ENCODE data around the gene CRACR2A.

CRACR2A gene

GRCh38 chr12:3662521-3662921, 90.4 kb downstream of the CRACR2A start:
- in situ Hi-C loops (cut with MboI; ENCODE audit: low pct_unique_long_range_greater_than_20kb, low sequenced_read_pairs, unreplicated experiment), result no loop called here
- TF ChIP-seq CTCF (IDR thresholded peaks at IDR 0.05; ENCODE audit: extremely low read depth, insufficient read depth, missing control alignments), result no peak

GRCh38 chr12:3661028-3661427, 91.9 kb downstream of the CRACR2A start:
- no peak for DNase-seq (ENCODE audit: low spot score)
- in situ Hi-C loops (cut with MboI; ENCODE audit: low pct_unique_long_range_greater_than_20kb, low sequenced_read_pairs, unreplicated experiment), result no loop called here
- TF ChIP-seq CTCF (IDR thresholded peaks at IDR 0.05; ENCODE audit: extremely low read depth, insufficient read depth, missing control alignments), result no peak

More at GRCh38 chr12:3662521-3662921, 90.4 kb downstream of the CRACR2A start:
- DNase-seq (ENCODE audit: low spot score), result no peak

GRCh38 chr12:3658327-3659163, 94.4 kb downstream of the CRACR2A start:
- peak; percentile 59 for TF ChIP-seq CTCF (IDR thresholded peaks at IDR 0.05; ENCODE audit: extremely low read depth, insufficient read depth, missing control alignments)
- in situ Hi-C loops (cut with MboI; ENCODE audit: low pct_unique_long_range_greater_than_20kb, low sequenced_read_pairs, unreplicated experiment), result no loop called here
- peak; percentile 60 for DNase-seq (ENCODE audit: low spot score)

- no peak for DNase-seq (ENCODE audit: low spot score)
- no peak for TF ChIP-seq CTCF (IDR thresholded peaks at IDR 0.05; ENCODE audit: extremely low read depth, insufficient read depth, missing control alignments)
- in situ Hi-C loops (cut with MboI; ENCODE audit: low pct_unique_long_range_greater_than_20kb, low sequenced_read_pairs, unreplicated experiment), result no loop called here
Observed at GRCh38 chr12:3656946-3657622, 95.8 kb downstream of the CRACR2A start.

- DNase-seq (ENCODE audit: low spot score), result peak; percentile 50
- in situ Hi-C loops (cut with MboI; ENCODE audit: low pct_unique_long_range_greater_than_20kb, low sequenced_read_pairs, unreplicated experiment), result no loop called here
- TF ChIP-seq CTCF (IDR thresholded peaks at IDR 0.05; ENCODE audit: extremely low read depth, insufficient read depth, missing control alignments), result peak; percentile 44
Observed at GRCh38 chr12:3655328-3655900, 97.5 kb downstream of the CRACR2A start.

- in situ Hi-C loops (cut with MboI; ENCODE audit: low pct_unique_long_range_greater_than_20kb, low sequenced_read_pairs, unreplicated experiment), result no loop called here
- no peak for TF ChIP-seq CTCF (IDR thresholded peaks at IDR 0.05; ENCODE audit: extremely low read depth, insufficient read depth, missing control alignments)
- DNase-seq (ENCODE audit: low spot score), result no peak
Observed at GRCh38 chr12:3651585-3652424, 101.1 kb downstream of the CRACR2A start.

Data from GM13977 (cell line).